ENCODE data around the gene PAX3.

Gene PAX3

GRCh38 chr2:222296911-222297599, 1.7 kb downstream of the PAX3 start:
- no peak for DNase-seq

GRCh38 chr2:222296311-222296741, 2.5 kb downstream of the PAX3 start:
- no peak for DNase-seq

- no peak for DNase-seq
Observed at GRCh38 chr2:222295368-222296062, 3.3 kb downstream of the PAX3 start.

- no peak for DNase-seq
Observed at GRCh38 chr2:222294996-222295367, 3.8 kb downstream of the PAX3 start.

- no peak for DNase-seq
Observed at GRCh38 chr2:222293660-222294630, 4.9 kb downstream of the PAX3 start.

GRCh38 chr2:222292149-222293134, 6.4 kb downstream of the PAX3 start:
- no peak for DNase-seq

- no peak for DNase-seq
Observed at GRCh38 chr2:222291485-222291841, 7.3 kb downstream of the PAX3 start.

GRCh38 chr2:222290736-222291484, 7.9 kb downstream of the PAX3 start:
- DNase-seq = peak in 4 of 51 donors; percentile 9 to 30 (median 18)

GRCh38 chr2:222290401-222290735, 8.4 kb downstream of the PAX3 start:
- no peak for DNase-seq

- DNase-seq = no peak
Observed at GRCh38 chr2:222289278-222290160, 9.3 kb downstream of the PAX3 start.

- no peak for DNase-seq
Observed at GRCh38 chr2:222288590-222289277, 10.1 kb downstream of the PAX3 start.

- no peak for DNase-seq
Observed at GRCh38 chr2:222287862-222288479, 10.8 kb downstream of the PAX3 start.

GRCh38 chr2:222284466-222284865, 14.3 kb downstream of the PAX3 start:
- no peak for DNase-seq

GRCh38 chr2:222283634-222284033, 15.2 kb downstream of the PAX3 start:
- DNase-seq = no peak

GRCh38 chr2:222281506-222281905, 17.3 kb downstream of the PAX3 start:
- no peak for DNase-seq

GRCh38 chr2:222280795-222281194, 18.0 kb downstream of the PAX3 start:
- no peak for DNase-seq

GRCh38 chr2:222272446-222273015, 26.3 kb downstream of the PAX3 start:
- DNase-seq = no peak

- DNase-seq = no peak
Observed at GRCh38 chr2:222271854-222272253, 26.9 kb downstream of the PAX3 start.
